ENCODE data around the gene B3GALT5. TPM values are rescaled to one million over a fixed set of nuclear protein-coding genes. Genes with fewer than 3 reads are reported as not detected.

Gene B3GALT5
- polyA plus RNA-seq, 1 donor (not counting 4 experiments of a cell fraction or from before 2014, with no cell fraction given): not detected

DNA sequence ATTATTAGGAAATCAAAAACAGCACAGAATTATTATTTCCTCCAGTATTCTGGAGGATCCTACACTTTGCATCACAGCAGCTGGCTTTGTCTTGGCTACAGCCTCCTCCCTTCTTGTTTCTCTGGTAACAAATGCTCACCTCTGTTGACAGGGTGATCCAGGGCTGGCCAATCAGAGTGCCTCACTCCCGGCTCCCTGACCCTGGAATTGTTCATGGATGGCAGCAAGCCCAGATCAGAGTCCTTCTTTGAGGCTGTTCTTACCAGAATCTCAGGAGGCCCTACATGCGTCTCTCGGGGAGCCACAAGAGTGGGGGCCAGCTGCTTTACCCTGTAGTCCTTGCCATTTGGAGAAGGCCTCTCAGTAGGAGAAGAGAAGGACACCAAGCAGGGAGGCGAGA, 83.9 kb downstream of the B3GALT5 start:
- FAIRE-seq (no peak), DNase-seq (ENCODE audit: low read depth, low spot score) (no peak)
- H3K4me3 ChIP-seq (ENCODE audit: control insufficient read depth in 2 of 3, extremely low read depth in 1 of 3, insufficient read depth in 2 of 3, low read depth in 1 of 3, low read length in 3 of 3): no peak overlapping the region
- no peak overlapping the region for H3K27ac ChIP-seq (ENCODE audit: control insufficient read depth, insufficient read depth, low read length)
- H4K20me1 ChIP-seq (ENCODE audit: control insufficient read depth, extremely low read depth, insufficient read depth, low read length): no peaks in the 10 kb centered on the region
- H3K9me3 ChIP-seq (ENCODE audit: control insufficient read depth, low read depth, low read length): no peaks in the 10 kb centered on the region
- H3K36me3 ChIP-seq (ENCODE audit: control insufficient read depth in 2 of 2, extremely low read depth in 1 of 2, insufficient read depth in 2 of 2, low read length in 2 of 2): no peaks in the 10 kb centered on the region
- no peak overlapping the region for H3K9ac ChIP-seq (ENCODE audit: control insufficient read depth, extremely low read depth, insufficient read depth, low read length)
- H3K4me1 ChIP-seq (ENCODE audit: control insufficient read depth, extremely low read depth, insufficient read depth, low read length): no peaks in the 10 kb centered on the region
- no peaks in the 10 kb centered on the region for H3K9me1 ChIP-seq (ENCODE audit: control insufficient read depth, extremely low read depth, insufficient read depth, low read length)
- no peaks in the 10 kb centered on the region for H3K79me2 ChIP-seq (ENCODE audit: control insufficient read depth, insufficient read depth, low read length)
- dilution Hi-C loops (cut with MboI; ENCODE audit: extremely low pct_ligation_motif_present, low sequenced_read_pairs): no loop called here
- H3K4me2 ChIP-seq (ENCODE audit: control insufficient read depth, extremely low read depth, insufficient read depth, low read depth, low read length): no peak overlapping the region
- H2AFZ ChIP-seq (ENCODE audit: control insufficient read depth, low read length): no peak overlapping the region
- H3K27me3 ChIP-seq (ENCODE audit: control insufficient read depth, extremely low read depth, insufficient read depth, low read length): no peaks in the 10 kb centered on the region
- TF ChIP-seq, protein P1, sequence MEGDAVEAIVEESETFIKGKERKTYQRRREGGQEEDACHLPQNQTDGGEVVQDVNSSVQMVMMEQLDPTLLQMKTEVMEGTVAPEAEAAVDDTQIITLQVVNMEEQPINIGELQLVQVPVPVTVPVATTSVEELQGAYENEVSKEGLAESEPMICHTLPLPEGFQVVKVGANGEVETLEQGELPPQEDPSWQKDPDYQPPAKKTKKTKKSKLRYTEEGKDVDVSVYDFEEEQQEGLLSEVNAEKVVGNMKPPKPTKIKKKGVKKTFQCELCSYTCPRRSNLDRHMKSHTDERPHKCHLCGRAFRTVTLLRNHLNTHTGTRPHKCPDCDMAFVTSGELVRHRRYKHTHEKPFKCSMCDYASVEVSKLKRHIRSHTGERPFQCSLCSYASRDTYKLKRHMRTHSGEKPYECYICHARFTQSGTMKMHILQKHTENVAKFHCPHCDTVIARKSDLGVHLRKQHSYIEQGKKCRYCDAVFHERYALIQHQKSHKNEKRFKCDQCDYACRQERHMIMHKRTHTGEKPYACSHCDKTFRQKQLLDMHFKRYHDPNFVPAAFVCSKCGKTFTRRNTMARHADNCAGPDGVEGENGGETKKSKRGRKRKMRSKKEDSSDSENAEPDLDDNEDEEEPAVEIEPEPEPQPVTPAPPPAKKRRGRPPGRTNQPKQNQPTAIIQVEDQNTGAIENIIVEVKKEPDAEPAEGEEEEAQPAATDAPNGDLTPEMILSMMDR (optimal IDR thresholded peaks at IDR 0.05 in 1 of 3, IDR thresholded peaks at IDR 0.05 in 1 of 3, conservative IDR thresholded peaks at IDR 0.05 in 1 of 3; ENCODE audit: extremely low read depth in 1 of 3, insufficient read depth in 2 of 3, low read length in 3 of 3): no peak
- no peak for TF ChIP-seq EZH2 (IDR thresholded peaks at IDR 0.05; ENCODE audit: low read length)

DNA sequence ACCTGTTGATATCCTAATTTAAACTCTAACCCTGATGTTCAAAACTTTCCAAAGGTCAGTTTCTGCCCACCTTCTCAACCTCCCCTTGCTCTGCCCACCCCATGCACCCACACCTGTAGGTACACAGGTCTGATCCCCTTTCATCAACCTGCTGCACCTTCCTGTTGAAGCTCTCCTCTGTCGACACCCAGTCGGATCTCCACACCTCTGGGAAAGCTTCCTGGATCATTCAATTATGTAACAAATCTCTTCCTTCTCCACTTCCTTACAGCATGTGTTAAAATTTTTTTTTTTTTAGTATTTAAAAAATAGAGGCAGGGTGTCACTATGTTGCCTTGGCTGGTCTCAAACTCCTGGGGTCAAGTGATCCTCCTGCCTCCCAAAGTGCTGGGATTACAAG, 87.6 kb downstream of the B3GALT5 start:
- Histone ChIP-seq H3K9me1 (ENCODE audit: control insufficient read depth, extremely low read depth, insufficient read depth, low read length) (no peaks in the 10 kb centered on the region), H3K27me3 (ENCODE audit: control insufficient read depth, extremely low read depth, insufficient read depth, low read length) (no peaks in the 10 kb centered on the region), H3K79me2 (ENCODE audit: control insufficient read depth, insufficient read depth, low read length) (no peaks in the 10 kb centered on the region), H3K4me1 (ENCODE audit: control insufficient read depth, extremely low read depth, insufficient read depth, low read length) (no peaks in the 10 kb centered on the region), H3K27ac (ENCODE audit: control insufficient read depth, insufficient read depth, low read length) (no peak overlapping the region), H3K36me3 (ENCODE audit: control insufficient read depth in 2 of 2, extremely low read depth in 1 of 2, insufficient read depth in 2 of 2, low read length in 2 of 2) (no peaks in the 10 kb centered on the region), H3K9me3 (ENCODE audit: control insufficient read depth, low read depth, low read length) (peaks cover 2% of the 10 kb centered on the region), H3K9ac (ENCODE audit: control insufficient read depth, extremely low read depth, insufficient read depth, low read length) (no peak overlapping the region), H2AFZ (ENCODE audit: control insufficient read depth, low read length) (no peak overlapping the region), H3K4me3 (ENCODE audit: control insufficient read depth in 2 of 3, extremely low read depth in 1 of 3, insufficient read depth in 2 of 3, low read depth in 1 of 3, low read length in 3 of 3) (no peak overlapping the region), H3K4me2 (ENCODE audit: control insufficient read depth, extremely low read depth, insufficient read depth, low read depth, low read length) (no peak overlapping the region), H4K20me1 (ENCODE audit: control insufficient read depth, extremely low read depth, insufficient read depth, low read length) (no peaks in the 10 kb centered on the region)
- FAIRE-seq (no peak), DNase-seq (ENCODE audit: low read depth, low spot score) (no peak)
- TF ChIP-seq EZH2 (IDR thresholded peaks at IDR 0.05; ENCODE audit: low read length): no peak
- TF ChIP-seq, protein P1 (optimal IDR thresholded peaks at IDR 0.05 in 1 of 3, IDR thresholded peaks at IDR 0.05 in 1 of 3, conservative IDR thresholded peaks at IDR 0.05 in 1 of 3; ENCODE audit: extremely low read depth in 1 of 3, insufficient read depth in 2 of 3, low read length in 3 of 3): no peak
- dilution Hi-C loops (cut with MboI; ENCODE audit: extremely low pct_ligation_motif_present, low sequenced_read_pairs): loop anchor here (25.0 kb wide), 1 partner anchor 188 kb away; no protein-coding TSS in a partner anchor
